HG03565 (cell line): ENCODE measurements around the gene WDR93.
"Not testable (repeated sequence)": the region's sequence is repeated elsewhere in the genome, so short reads cannot be mapped to it uniquely, and the experiment has no call there.

Experiments used
- ATAC-seq: cut with Tn5 transposase; IDR thresholded peaks from one replicate; pipeline ENCODE4 v1.9.1; 2021; ENCODE audit warnings: mild to moderate bottlenecking, moderate library complexity; ENCODE audit not compliant: unreplicated experiment

Gene WDR93

DNA sequence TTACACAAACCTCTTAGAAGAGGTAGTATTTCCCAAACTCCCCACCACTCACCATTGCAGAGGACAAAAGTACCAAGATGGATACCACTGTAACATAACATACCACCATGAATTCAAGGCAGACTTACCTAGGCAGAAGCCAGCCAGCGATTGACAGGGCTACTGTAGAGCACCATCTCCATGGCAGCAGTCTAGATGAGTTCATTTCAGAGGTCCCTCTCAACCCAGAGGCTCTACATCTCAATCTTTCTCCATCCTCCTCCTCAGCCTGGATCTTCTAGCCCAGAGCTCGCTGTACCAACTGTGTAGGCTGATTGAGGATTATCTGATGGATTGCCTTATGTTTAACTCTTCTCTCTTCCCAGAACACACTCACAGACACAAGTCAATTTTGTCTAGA, 9.5 kb upstream of the WDR93 start:
- no peak for ATAC-seq

DNA sequence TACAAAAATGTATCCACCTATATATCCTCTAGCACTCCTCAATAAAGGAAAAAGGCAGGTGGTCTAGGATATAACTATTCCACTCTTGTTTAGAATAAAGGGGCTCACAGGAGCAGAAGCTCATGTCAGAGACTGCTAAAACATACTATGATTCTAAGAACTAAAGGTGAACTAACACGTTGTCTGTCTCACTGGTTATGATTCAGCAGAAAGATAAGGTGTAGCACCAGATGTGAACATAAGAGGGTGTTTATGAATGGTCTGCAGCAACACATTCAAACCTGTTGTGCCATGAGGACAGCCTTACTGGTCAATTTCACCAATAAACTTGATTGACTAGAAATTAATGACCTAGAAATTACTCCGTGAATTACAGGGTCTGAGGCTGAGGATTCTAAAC, 4.6 kb upstream of the WDR93 start:
- no peak for ATAC-seq

DNA sequence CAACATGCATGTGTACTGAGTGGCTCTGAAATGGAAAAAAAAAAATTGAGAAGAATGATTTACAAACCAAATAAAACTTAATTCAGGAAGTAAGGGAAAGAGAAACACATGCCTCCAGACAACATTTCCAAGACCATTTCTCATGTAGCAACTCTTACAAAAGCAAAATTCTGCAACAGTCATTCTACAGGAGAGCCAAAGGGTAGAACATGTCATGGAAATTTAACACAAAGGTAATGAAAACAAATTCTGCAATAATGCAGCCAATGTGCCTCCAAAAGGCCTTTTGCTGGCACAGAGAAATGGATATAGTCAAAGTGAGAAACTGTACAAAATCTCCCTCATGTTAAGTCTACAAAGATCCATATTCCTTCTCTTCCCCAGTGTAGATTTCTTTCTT, 4.1 kb upstream of the WDR93 start:
- no peak for ATAC-seq

DNA sequence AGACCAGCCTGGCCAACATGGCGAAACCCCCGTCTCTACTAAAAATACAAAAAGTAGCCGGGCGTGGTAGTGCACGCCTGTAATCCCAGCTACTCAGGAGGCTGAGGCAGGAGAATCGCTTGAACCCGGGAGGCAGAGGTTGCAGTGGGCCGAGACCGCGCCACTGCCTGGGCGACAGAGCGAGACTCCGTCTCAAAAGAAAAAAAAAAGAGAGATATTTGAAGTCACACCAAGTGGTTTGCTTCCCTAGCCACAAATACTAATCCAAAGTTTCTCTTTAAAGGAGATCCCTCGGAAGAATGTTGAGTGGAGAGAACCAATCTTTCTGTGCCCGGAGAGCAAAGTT, 708 bp upstream of the WDR93 start:
- ATAC-seq, result not testable (repeated sequence)

DNA sequence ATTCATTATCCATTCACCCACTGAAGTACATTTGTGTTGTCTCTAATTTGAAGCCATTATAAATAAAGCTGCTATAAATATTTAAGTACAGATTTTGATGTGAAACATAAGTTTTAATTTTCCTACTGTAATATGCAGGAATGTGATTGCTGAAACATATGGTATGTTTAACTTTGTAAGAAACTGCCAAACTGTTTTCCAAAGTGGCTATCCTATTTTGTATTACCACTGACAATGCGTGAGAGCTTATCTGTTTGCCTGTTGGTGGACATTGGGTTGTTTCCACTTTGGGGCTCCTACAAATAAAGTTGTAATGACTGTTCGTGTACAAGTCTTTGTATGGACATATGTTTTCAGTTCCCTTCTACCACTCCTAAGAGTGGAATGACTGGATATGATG, 2.5 kb downstream of the WDR93 start:
- no peak for ATAC-seq

DNA sequence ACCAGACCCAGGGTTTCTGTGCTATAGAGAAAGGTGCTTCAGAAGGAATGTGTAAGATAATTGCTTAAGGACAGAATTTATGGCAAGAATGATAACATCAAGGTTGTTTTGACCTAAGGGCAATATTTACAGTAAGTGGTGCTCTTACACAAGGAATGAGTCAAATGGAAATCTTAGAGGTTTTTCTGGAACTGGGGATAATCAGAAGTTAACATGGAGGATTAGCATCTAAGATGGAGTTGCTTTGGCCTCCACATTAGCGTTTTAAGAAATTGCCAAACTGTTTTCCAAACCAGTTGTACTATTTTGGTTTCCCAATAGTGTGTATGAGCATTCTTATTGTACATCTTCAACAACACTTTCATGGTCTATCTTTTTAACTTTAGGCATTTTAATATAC, 3.1 kb downstream of the WDR93 start:
- no peak for ATAC-seq

DNA sequence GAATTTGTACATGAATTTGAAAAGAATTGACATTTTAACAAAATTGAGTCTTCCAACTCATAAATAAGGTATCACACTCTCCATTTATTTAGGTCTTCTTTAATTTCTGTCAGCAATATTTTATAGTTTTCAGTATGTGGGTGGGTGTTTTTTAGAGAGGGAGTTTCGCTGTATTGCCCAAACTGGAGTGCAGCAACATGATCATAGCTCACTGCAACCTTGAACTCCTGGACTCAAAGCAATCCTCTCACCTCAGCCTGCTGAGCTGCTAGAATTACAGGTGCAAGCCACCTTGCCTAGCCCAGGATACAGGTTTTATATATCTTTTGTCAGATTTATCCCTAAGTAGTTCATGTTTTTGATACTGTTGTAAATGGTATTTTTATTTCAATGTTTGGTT, 4.6 kb downstream of the WDR93 start:
- ATAC-seq, result no peak

DNA sequence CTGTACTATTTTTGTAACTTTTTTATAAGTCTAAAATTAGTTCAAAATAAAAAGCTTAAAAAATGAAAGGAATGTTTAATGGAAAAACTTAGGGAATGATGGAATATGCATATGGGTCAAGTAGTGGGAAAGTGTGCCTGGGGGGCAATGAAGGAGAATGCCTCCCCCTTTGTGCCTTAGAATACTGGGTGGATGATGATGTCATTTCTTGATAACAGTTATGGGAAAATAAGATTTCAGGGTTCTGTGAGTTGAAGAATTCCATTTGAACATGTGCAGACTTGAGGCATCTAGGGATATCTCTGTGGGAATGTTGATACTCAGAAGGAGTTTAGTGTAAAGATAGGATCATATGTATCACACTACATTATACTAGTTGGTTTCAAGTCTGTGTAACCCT, 13.8 kb downstream of the WDR93 start:
- no peak for ATAC-seq

DNA sequence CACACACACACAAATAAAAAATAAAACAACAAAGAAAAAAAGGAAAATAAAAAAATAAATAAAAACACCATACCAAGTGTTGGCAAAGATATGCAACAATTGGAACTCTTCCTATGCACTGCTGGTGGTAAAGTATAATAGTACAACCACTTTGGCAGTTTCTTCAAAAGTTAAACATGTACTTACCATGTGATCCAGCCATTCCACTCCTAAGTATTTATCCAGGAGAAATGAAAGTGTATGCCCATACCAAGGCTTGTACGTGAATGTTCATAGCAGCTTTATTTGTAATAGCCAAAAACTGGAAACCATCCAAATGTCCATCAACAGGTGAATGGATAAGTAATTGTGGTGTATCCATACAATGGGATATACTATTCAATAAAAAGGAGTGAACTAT, 17.0 kb downstream of the WDR93 start:
- ATAC-seq, result no peak

DNA sequence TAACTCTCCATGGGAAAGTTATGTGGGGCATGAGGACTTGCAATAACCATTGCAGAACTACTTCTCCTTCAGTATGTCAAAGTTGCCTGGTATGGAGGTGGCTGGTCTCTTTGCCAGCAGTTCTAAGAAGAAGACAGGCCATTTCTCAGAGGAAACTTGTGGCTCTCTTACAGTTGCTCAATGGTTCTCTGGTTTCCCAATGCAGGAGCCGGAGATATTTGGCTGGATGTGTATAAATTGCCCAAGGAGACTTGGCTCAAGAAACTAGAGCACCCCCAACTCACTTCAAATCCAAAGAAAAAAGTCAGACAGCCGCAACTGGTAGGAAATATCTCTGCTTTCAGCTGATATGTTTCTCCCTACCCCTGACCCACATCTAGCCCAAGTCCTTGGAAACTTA, 24.2 kb downstream of the WDR93 start:
- no peak for ATAC-seq

DNA sequence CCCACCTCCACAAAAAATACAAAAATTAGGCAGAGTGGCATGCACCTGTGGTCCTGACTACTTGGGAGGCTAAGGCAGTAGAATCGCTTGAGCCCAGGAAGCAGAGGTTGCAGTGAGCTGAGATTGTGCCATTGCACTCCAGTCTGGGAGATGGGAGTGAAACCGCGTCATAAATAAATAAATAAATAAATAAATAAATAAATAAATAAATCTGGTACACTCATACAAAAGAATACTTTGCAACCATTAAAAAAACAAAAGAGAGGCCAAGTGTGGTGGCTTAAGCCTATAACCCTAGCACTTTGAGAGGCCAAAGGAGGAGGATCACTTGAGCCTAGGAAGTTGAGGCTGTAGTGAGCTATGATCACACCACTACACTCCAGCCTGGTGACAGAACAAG, 32.4 kb downstream of the WDR93 start:
- ATAC-seq, result no peak

DNA sequence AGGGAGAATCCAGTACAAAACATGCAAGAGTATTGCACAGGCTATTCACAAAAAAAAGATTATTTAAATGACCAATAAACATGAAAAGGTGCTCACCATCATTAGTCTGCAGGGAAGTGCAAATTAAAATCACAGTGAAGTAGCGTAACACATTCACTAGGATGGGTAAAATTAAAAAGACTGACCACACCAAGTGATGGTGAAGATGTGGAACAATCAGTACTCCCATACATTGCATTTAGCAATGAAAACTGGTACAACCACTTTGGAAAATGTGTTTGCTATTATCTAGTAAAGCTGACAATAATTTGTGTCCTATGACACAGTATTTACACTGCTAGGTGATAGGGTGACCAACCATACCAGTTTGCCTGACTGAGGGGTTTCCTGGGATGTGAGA, 34.0 kb downstream of the WDR93 start:
- ATAC-seq, result no peak

DNA sequence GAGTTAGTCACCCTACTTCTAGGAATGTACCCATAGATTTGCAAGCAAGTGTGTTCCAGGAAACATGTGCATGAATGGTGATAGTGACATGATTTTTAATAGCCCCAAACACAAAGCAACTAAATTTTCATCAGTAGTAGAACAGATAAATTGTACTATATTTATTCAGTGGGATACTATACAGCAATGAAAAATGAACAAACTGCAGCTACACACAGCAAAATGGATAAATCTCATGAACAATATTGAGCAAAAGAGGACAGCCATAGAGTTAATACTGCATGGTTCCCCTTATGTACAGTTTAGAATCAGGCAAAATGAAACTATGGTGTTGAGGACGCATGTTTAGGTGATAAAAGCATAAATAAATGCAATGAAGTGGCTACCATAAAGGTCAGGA, 34.5 kb downstream of the WDR93 start:
- no peak for ATAC-seq

DNA sequence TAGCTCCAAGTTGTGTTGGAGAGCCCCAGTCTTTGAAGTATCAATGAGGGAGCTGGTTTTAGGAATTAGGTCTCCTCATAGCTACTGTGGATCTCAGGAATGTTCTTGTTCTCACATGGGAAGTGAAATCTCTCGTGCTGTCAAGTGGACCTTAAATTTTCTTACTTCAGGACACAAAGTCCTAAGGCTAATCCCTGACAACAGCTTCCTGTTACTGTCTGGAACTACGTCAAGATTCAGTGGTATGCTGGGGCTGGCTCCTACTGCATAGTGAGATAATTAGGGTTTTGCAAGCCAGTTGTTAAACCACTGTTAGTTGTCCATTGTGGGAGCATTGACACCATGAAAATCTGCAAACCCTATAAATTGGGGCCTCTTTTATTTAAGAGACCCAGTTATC, 37.6 kb downstream of the WDR93 start:
- ATAC-seq, result no peak

DNA sequence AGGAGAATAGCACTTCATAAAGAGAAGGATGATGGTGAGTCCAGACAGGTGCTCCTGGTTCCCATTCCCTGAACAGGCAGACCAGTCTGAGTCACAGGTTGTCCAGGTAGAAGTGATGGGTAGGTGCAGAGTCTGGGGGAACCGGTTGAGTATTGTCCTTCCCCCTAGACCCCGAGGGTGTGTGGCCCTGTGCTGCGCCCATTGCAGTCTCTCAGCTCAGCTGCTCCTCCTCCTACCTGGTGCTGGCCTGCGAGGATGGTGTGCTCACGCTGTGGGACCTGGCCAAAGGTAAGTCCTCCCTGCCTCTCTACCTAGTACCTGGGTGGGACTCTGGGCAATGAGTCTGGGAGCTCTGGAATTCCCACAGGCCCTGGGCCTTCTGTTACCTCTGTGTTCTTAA, 40.7 kb downstream of the WDR93 start:
- ATAC-seq, result no peak

DNA sequence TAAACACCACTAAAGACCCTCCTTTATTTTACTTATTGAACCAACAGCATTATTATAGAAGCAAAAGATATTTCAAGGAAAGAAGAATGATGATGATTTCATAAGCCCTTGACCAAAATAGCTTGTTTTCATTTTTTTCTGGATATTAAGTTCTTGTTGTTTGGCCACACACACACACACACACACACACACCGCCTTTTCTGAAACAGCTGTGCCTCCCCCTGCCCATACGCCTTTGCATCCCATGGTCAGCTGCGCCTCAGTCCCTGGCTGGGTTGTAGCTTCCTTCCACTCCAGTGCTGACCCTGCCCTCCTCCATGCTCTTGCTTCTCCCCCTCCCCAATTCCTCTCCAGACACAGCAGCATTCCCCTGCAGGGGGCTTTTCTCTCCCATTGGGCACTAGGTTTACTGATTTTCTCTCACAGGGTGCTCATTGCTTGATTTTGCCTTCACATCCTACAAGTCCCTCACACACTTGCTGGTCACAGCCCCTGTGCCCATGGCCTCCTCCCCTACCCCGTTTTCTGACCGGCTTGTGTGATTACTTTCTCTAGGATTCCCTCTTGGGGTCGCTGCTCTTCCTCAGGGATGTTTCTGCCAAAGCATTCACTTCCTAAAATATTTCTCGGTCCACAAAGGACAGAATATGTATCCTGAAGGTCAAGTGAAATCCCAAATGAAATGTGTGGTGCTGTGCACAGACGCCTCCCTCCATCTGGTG, 42.0 kb downstream of the WDR93 start:
- no peak for ATAC-seq

DNA sequence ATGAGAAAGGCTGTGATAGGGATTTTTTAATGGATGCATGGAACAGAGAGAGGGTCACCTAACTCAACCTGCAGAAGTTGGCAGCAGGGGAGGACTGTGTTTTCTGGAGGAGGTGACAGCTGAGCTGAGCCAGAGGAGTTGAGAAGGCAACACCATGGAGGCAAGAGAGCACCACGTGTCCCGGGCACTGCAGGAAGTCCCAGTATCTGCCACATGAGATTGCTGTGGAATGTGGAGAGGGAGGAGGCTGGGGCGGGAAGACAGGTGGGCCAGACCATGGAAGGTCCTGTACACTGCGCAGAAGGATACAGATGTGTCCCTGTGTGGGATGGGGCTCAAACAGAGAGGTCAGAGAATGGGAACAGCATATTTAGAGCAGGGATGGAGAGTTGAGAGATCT, 45.2 kb downstream of the WDR93 start:
- no peak for ATAC-seq

DNA sequence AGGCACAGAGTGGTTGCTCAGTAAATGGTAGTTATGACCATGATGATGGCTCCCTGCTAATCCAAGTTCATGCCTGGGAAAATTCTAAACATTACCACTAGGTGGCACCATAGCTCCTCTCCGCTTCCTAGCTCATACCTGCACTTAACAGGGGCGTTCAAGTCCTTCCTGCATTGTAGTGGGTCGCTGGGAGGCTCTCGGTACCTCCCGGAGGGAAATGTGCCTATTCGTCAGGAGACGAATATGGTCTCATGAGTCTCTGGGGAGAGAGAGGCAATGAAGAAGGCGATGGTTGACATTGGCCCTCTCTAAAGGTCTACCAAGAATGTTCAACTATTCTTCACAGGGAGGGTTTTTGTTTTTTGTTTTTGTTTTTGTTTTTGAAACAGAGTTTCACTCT, 49.5 kb downstream of the WDR93 start:
- ATAC-seq, result no peak

DNA sequence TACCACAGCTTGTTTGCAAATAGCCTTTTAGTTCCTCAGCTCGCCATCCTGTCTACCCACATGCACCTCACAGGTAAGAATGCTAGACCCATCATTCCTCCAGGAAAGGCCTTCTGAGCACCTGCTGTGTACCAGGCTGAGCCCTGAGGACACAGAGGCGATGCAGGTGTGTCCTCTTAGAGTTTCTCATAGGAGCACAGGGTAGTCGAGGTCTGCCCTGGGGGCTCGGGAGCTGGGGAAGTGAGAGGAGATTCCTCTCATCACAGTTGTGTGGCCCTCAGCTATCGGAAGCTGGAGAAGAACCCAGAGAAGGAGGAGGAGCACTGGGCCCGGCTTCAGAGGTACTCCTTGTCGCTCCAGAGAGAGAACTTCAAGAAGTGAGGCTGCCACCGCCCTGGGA, 52.4 kb downstream of the WDR93 start:
- ATAC-seq, result no peak

DNA sequence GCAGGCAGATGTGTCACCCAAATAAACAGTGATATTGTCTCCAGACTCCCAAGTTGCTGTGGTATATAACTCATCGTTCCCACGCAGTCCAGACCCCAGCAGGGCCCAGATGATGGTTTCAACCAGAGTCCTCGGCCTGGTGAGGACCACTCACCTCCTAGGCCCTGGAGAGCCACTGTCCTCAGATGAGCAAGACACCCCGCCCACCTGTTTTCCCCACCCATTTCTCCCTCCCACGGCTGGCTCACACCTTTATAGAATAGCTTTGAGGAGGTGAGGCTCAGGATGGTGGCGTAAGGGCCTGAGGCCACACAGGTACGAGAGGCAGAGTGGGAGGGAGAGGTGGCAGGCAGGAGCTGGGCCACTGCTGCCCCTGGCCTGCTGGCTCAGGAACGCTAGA, 53.0 kb downstream of the WDR93 start:
- ATAC-seq, result no peak

DNA sequence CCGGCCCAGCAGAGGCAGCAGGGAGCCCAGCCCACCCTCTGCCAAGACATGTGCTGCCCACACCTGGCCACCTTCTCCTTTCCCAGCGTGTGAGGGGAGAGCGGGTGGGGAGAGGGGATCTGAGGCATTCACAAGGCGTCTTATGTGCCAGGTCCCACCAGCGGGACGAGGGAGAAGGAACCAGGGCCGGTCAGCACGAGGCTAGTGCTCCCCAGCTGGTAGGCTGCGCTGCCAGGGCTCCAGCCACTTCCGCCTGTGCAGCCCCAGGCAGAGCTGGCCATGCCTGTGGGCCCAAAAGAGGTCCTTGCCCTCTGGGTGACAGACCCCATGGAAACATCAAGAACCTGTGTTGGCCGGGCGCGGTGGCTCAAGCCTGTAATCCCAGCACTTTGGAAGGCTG, 54.5 kb downstream of the WDR93 start:
- ATAC-seq, result no peak

DNA sequence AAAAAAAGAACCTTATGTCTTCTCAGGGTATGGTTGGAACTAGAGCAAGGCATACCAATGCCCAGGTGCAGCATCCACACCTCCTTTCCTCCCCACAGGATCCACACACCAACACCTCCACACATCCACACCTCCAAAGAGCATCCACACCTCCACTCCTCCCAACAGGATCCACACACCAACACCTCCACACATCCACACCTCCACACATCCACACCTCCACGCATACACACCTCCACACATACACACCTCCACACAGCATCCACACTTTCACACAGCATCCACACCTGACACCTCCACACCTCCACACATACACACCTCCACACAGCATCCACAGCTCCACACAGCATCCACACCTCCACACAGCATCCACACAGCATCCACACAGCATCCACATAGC, 55.2 kb downstream of the WDR93 start:
- ATAC-seq, result no peak

DNA sequence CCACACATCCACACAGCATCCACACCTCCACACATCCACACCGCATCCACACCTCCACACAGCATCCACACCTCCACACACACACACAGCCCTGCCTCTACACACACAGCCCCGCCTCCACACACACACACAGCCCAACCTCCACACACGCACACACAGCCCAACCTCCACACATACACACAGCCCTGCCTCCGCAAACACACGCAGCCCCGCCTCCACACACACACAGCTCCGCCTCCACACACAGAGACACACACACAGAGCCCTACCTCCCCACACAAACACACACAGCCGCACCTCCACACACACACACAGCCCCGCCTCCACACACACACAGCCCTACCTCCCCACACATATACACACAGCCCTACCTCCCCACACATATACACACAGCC, 55.8 kb downstream of the WDR93 start:
- no peak for ATAC-seq
